GM21619 (cell line): ENCODE measurements around the gene ORAI2.
"Not testable (repeated sequence)": the region's sequence is repeated elsewhere in the genome, so short reads cannot be mapped to it uniquely, and the experiment has no call there.

Source experiments
- ATAC-seq: cut with Tn5 transposase; IDR thresholded peaks from one replicate; pipeline ENCODE4 v1.9.1; 2021; ENCODE audit not compliant: unreplicated experiment

ORAI2 gene

DNA sequence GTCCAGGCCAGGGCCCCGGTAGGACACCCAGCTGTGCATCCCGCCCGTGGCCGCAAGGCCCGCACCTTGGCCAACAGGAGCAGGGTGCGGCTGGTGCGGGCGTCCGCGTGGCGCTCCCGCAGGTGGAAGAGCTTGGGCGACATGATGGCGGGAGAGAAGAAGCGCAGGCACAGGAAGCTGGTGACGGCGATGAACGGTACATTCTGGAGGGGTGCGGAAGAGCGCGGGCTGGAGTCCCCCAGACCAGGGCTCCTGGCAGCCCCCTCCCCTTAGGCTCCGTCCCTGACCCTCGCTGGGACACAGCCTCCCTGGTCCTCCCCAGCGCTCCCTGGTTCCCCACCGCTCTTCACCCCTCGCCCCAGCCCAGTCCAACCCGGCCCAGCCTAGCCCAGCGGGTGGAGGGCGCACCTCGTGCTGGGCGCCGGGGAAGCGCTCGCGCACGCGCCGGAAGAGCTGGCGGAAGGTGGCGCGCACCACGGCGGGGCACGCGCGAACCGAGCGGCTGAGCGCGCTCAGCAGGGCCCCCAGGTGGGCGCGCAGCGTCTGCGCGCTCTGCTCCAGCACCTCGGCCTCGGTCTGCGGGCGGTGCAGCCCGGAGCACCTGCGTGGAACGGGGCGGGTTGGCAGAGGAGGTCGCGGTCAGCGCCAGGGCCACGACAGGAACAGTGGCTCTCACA lies 61.2 kb downstream of the ORAI2 start:
- peak; percentile 52 for ATAC-seq

- ATAC-seq = not testable (repeated sequence)
Observed at GRCh38 chr7:102496861-102497260, 63.5 kb downstream of the ORAI2 start.

DNA sequence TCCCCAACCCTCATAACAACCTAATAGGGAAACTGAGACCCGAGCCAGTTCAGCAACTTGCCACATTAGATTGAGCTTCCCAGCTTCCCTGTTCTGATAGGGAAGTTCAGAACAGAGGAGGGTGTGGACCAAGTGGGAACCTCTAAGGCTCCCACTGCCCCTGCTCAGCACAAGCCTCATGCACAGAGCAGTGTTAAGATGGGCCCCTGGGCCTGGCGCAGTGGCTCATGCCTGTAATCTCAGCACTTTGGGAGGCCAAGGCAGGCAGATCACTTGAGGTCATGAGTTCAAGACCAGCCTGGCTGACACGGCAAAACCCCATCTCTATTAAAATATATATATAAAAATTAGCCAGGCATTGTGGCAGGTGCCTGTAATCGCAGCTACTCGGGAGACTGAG lies 63.9 kb downstream of the ORAI2 start:
- ATAC-seq = not testable (repeated sequence)

DNA sequence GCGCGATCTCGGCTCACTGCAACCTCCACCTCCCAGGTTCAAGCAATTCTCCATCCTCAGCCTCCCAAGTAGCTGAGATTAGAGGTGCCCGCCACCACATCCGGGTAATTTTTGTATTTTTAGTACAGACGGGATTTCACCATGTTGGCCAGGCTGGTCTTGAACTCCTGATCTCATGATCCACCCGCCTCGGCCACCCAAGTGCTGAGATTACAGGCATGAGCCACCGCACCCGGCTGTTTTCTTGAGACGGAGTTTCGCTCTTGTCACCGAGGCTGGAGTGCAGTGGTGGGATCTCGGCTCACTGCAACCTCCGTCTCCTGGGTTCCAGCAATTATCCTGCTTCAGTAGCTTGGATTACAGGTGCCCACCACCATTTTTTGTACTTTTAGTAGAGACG lies 64.9 kb downstream of the ORAI2 start:
- not testable (repeated sequence) for ATAC-seq

GRCh38 chr7:102503141-102503540 lies 69.8 kb downstream of the ORAI2 start:
- ATAC-seq = not testable (repeated sequence)

- ATAC-seq = not testable (repeated sequence)
Observed at GRCh38 chr7:102505298-102506185, 72.2 kb downstream of the ORAI2 start.
